Testis (tissue), 3 donors: Measurements from ENCODE around the gene SH3GL2. TPM values are rescaled to one million over a fixed set of nuclear protein-coding genes. Genes with fewer than 3 reads are reported as not detected.

ENCODE experiments used
- DNase-seq: peaks from one replicate; pipeline ENCODE4 v3.0.0-alpha.2; 2019
- H3K27ac ChIP-seq, 2 donors: fragments of 200-600 bp; sonication (generic); one replicate each; pipeline ENCODE4 v1.5.1; 2019
- H3K27me3 ChIP-seq: fragments of 200-600 bp; sonication (generic); one replicate; pipeline ENCODE4 v1.5.1; 2019
- H3K36me3 ChIP-seq: fragments of 200-600 bp; sonication (generic); one replicate; pipeline ENCODE4 v1.5.1; 2017; ENCODE audit warnings: low read depth; ENCODE audit errors: missing control alignments
- H3K4me1 ChIP-seq: fragments of 200-600 bp; sonication (generic); one replicate; pipeline ENCODE4 v1.5.1; 2019
- H3K4me3 ChIP-seq, 2 donors: fragments of 200-600 bp; sonication (generic); one replicate each; pipeline ENCODE4 v1.5.1; 2017 to 2019
- H3K9me3 ChIP-seq: fragments of 200-600 bp; sonication (generic); one replicate; pipeline ENCODE4 v1.5.1; 2017
- CTCF ChIP-seq, 3 experiments: fragments of 450-650 bp in 2 of 3; fragments of 200-600 bp in 1 of 3; sonication (generic) in 1 of 3; IDR thresholded peaks; one replicate each; pipeline ENCODE4 v1.5.1; 2016 to 2019; ENCODE audit warnings: antibody characterized with exemption in 3 of 3, mild to moderate bottlenecking in 2 of 3, moderate library complexity in 1 of 3
- POLR2A ChIP-seq: fragments of 450-650 bp; IDR thresholded peaks from one replicate; pipeline ENCODE4 v1.6.1; 2017; ENCODE audit warnings: antibody characterized with exemption, mild to moderate bottlenecking, moderate library complexity
- WGBS, 2 donors: methylation state at CpG; one replicate each; pipeline ENCODE4 v1.1.5; 2018; 5-methylcytosine and 5-hydroxymethylcytosine counted together
- intact Hi-C: fragments of 100-400 bp; cut with DNase I; formaldehyde crosslinking; loops from one replicate; pipeline ENCODE4 v1.15.1; 2023; ENCODE audit warnings: low total_unique reads
- polyA plus RNA-seq: library from polyadenylated mRNA; stranded (reverse); fragments of 350-450 nt; fragmentation: Illumina TruSeq; extraction: RNeasy Lipid Tissue Mini Kit (QIAGEN cat#74804); gene quantifications from one replicate; pipeline ENCODE4 v1.2.3, GENCODE V29; 2014; ENCODE audit warnings: low read depth, low replicate concordance; ENCODE audit not compliant: insufficient read depth
- total RNA-seq, 2 donors: library from RNA; depleted of rRNA; stranded (reverse); fragments of >200 nt; gene quantifications; one replicate each; pipeline ENCODE4 v1.2.3, GENCODE V29; 2016

SH3GL2 gene
- total and polyA plus RNA-seq, 3 donors from 2014 or later = 9.6 to 15.2 (median 10.7) TPM

GRCh38 chr9:17800418-17800817 lies 221.6 kb downstream of the SH3GL2 start:
- H3K36me3 ChIP-seq = no peaks in the 10 kb centered on the region
- no peak for DNase-seq
- H3K9me3 ChIP-seq = no peaks in the 10 kb centered on the region
- TF ChIP-seq POLR2A (no peak), CTCF (IDR thresholded peaks at IDR 0.05) (no peak)
- H3K27me3 ChIP-seq = no peaks in the 10 kb centered on the region
- H3K4me3 ChIP-seq = no peak overlapping the region
- H3K27ac ChIP-seq = no peak overlapping the region
- intact Hi-C loops = loop anchor here (5.0 kb wide), 1 partner anchor 273 kb away; no protein-coding TSS in a partner anchor
- no peaks in the 10 kb centered on the region for H3K4me1 ChIP-seq
- WGBS, 2 donors = 32 to 34% methylated on average over 2 of the region's 2 CpGs

- WGBS, 2 donors = 37 to 46% methylated on average over 3 of the region's 3 CpGs
- Histone ChIP-seq H3K27me3 (no peaks in the 10 kb centered on the region), H3K4me1 (no peaks in the 10 kb centered on the region), H3K9me3 (no peaks in the 10 kb centered on the region), H3K4me3 (no peak overlapping the region), H3K27ac (no peak overlapping the region), H3K36me3 (no peaks in the 10 kb centered on the region)
- TF ChIP-seq CTCF (IDR thresholded peaks at IDR 0.05) = peak in 2 of 3 experiments; percentile 45 to 46
- no peak for TF ChIP-seq POLR2A
- DNase-seq = no peak
- intact Hi-C loops = loop anchor here (5.0 kb wide), 1 partner anchor 275 kb away; no protein-coding TSS in a partner anchor
Measured at GRCh38 chr9:17802249-17802857, 223.5 kb downstream of the SH3GL2 start.

GRCh38 chr9:17807613-17808282 lies 228.9 kb downstream of the SH3GL2 start:
- no peak for TF ChIP-seq CTCF (IDR thresholded peaks at IDR 0.05)
- TF ChIP-seq POLR2A = no peak
- 70 to 80% methylated on average over 2 of the region's 2 CpGs for WGBS, 2 donors
- intact Hi-C loops = no loop called here

GRCh38 chr9:17810317-17810716 lies 231.5 kb downstream of the SH3GL2 start:
- intact Hi-C loops = loop anchor here (10.0 kb wide), 1 partner anchor 394 kb away; no protein-coding TSS in a partner anchor

More at GRCh38 chr9:17807613-17808282, 228.9 kb downstream of the SH3GL2 start:
- Histone ChIP-seq H3K4me3 (no peak overlapping the region), H3K36me3 (no peaks in the 10 kb centered on the region), H3K27me3 (no peaks in the 10 kb centered on the region), H3K27ac (no peak overlapping the region), H3K4me1 (no peaks in the 10 kb centered on the region), H3K9me3 (no peaks in the 10 kb centered on the region)
- DNase-seq = no peak

More at GRCh38 chr9:17810317-17810716, 231.5 kb downstream of the SH3GL2 start:
- TF ChIP-seq CTCF (IDR thresholded peaks at IDR 0.05) = no peak
- no peak for TF ChIP-seq POLR2A
- Histone ChIP-seq H3K27me3 (no peaks in the 10 kb centered on the region), H3K36me3 (no peaks in the 10 kb centered on the region), H3K4me1 (no peaks in the 10 kb centered on the region), H3K27ac (no peak overlapping the region), H3K4me3 (no peak overlapping the region), H3K9me3 (no peaks in the 10 kb centered on the region)
- 77 to 79% methylated on average over 4 of the region's 4 CpGs for WGBS, 2 donors
- no peak for DNase-seq
